Measurements from ENCODE around the gene WNK3. TPM values are rescaled to one million over a fixed set of nuclear protein-coding genes. Genes with fewer than 3 reads are reported as not detected.

WNK3 gene
- polyA plus RNA-seq, 1 donor (not counting 4 experiments of a cell fraction or from before 2014, with no cell fraction given): 0.26 TPM

DNA sequence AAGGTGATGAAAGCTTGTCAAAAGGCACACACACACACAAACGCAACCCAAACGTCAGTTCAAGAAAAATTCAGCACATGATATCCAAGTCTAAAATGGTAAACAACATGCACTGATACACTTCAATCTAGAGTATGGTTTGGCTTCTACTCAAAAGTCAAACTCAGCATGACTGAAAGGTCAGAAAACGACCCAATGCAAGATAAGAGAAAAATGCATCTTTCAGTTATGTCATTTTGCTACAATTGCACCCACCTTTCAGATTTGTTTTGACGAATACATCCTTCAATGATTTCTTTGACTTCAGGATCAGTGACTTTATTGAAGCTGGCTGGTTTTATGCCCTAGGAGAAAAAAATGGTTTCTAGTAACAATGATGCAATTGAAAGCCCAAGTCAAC is 56.3 kb downstream of the WNK3 start:
- no peak for FAIRE-seq
- dilution Hi-C loops (cut with MboI; ENCODE audit: extremely low pct_ligation_motif_present, low sequenced_read_pairs): no loop called here
- H3K27me3 ChIP-seq (ENCODE audit: control insufficient read depth, extremely low read depth, insufficient read depth, low read length): no peaks in the 10 kb centered on the region

DNA sequence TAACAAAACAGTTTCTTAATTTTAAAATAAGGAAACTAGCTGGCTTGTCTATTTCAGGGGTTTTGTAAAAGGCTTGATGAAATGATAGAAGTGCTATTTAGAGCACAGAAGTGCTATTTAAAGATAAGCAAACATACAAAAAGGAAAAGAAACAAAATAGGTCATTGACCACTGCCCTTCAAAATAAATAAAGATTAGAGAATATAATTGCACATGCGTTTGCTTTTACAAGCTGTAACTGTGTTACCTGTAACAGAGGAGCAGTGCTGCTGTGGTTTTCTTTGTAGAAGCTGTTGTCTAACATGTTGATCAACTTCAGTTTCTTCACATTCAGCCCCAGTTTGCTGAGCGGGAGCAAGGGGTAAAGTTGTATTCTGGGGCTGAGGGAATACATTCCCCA is 63.5 kb downstream of the WNK3 start:
- no peaks in the 10 kb centered on the region for H4K20me1 ChIP-seq (ENCODE audit: control insufficient read depth, extremely low read depth, insufficient read depth, low read length)
- H3K4me1 ChIP-seq (ENCODE audit: control insufficient read depth, extremely low read depth, insufficient read depth, low read length): no peaks in the 10 kb centered on the region
- H3K4me2 ChIP-seq (ENCODE audit: control insufficient read depth, extremely low read depth, insufficient read depth, low read depth, low read length): no peak overlapping the region
- no peaks in the 10 kb centered on the region for H3K79me2 ChIP-seq (ENCODE audit: control insufficient read depth, insufficient read depth, low read length)
- no peaks in the 10 kb centered on the region for H3K36me3 ChIP-seq (ENCODE audit: control insufficient read depth in 2 of 2, extremely low read depth in 1 of 2, insufficient read depth in 2 of 2, low read length in 2 of 2)
- no peak overlapping the region for H2AFZ ChIP-seq (ENCODE audit: control insufficient read depth, low read length)
- H3K9ac ChIP-seq (ENCODE audit: control insufficient read depth, extremely low read depth, insufficient read depth, low read length): no peak overlapping the region
- no peak for FAIRE-seq
- H3K9me3 ChIP-seq (ENCODE audit: control insufficient read depth, low read depth, low read length): no peaks in the 10 kb centered on the region
- TF ChIP-seq, protein P1, sequence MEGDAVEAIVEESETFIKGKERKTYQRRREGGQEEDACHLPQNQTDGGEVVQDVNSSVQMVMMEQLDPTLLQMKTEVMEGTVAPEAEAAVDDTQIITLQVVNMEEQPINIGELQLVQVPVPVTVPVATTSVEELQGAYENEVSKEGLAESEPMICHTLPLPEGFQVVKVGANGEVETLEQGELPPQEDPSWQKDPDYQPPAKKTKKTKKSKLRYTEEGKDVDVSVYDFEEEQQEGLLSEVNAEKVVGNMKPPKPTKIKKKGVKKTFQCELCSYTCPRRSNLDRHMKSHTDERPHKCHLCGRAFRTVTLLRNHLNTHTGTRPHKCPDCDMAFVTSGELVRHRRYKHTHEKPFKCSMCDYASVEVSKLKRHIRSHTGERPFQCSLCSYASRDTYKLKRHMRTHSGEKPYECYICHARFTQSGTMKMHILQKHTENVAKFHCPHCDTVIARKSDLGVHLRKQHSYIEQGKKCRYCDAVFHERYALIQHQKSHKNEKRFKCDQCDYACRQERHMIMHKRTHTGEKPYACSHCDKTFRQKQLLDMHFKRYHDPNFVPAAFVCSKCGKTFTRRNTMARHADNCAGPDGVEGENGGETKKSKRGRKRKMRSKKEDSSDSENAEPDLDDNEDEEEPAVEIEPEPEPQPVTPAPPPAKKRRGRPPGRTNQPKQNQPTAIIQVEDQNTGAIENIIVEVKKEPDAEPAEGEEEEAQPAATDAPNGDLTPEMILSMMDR (optimal IDR thresholded peaks at IDR 0.05 in 1 of 3, IDR thresholded peaks at IDR 0.05 in 1 of 3, conservative IDR thresholded peaks at IDR 0.05 in 1 of 3; ENCODE audit: extremely low read depth in 1 of 3, insufficient read depth in 2 of 3, low read length in 3 of 3): no peak
- TF ChIP-seq EZH2 (IDR thresholded peaks at IDR 0.05; ENCODE audit: low read length): no peak
- dilution Hi-C loops (cut with MboI; ENCODE audit: extremely low pct_ligation_motif_present, low sequenced_read_pairs): no loop called here
- no peak for DNase-seq (ENCODE audit: low read depth, low spot score)
- H3K27me3 ChIP-seq (ENCODE audit: control insufficient read depth, extremely low read depth, insufficient read depth, low read length): no peaks in the 10 kb centered on the region
- no peak overlapping the region for H3K27ac ChIP-seq (ENCODE audit: control insufficient read depth, insufficient read depth, low read length)
- no peak overlapping the region for H3K4me3 ChIP-seq (ENCODE audit: control insufficient read depth in 2 of 3, extremely low read depth in 1 of 3, insufficient read depth in 2 of 3, low read depth in 1 of 3, low read length in 3 of 3)
- no peaks in the 10 kb centered on the region for H3K9me1 ChIP-seq (ENCODE audit: control insufficient read depth, extremely low read depth, insufficient read depth, low read length)

More for the DNA sequence above, 56.3 kb downstream of the WNK3 start:
- Histone ChIP-seq H3K79me2 (ENCODE audit: control insufficient read depth, insufficient read depth, low read length) (no peaks in the 10 kb centered on the region), H3K36me3 (ENCODE audit: control insufficient read depth in 2 of 2, extremely low read depth in 1 of 2, insufficient read depth in 2 of 2, low read length in 2 of 2) (no peaks in the 10 kb centered on the region), H3K9me1 (ENCODE audit: control insufficient read depth, extremely low read depth, insufficient read depth, low read length) (no peaks in the 10 kb centered on the region), H3K4me3 (ENCODE audit: control insufficient read depth in 2 of 3, extremely low read depth in 1 of 3, insufficient read depth in 2 of 3, low read depth in 1 of 3, low read length in 3 of 3) (no peak overlapping the region), H3K27ac (ENCODE audit: control insufficient read depth, insufficient read depth, low read length) (no peak overlapping the region), H2AFZ (ENCODE audit: control insufficient read depth, low read length) (no peak overlapping the region), H3K9ac (ENCODE audit: control insufficient read depth, extremely low read depth, insufficient read depth, low read length) (no peak overlapping the region), H3K4me1 (ENCODE audit: control insufficient read depth, extremely low read depth, insufficient read depth, low read length) (no peaks in the 10 kb centered on the region), H3K9me3 (ENCODE audit: control insufficient read depth, low read depth, low read length) (no peaks in the 10 kb centered on the region), H4K20me1 (ENCODE audit: control insufficient read depth, extremely low read depth, insufficient read depth, low read length) (no peaks in the 10 kb centered on the region), H3K4me2 (ENCODE audit: control insufficient read depth, extremely low read depth, insufficient read depth, low read depth, low read length) (no peak overlapping the region)
- no peak for TF ChIP-seq EZH2 (IDR thresholded peaks at IDR 0.05; ENCODE audit: low read length)
- TF ChIP-seq, protein P1 (optimal IDR thresholded peaks at IDR 0.05 in 1 of 3, IDR thresholded peaks at IDR 0.05 in 1 of 3, conservative IDR thresholded peaks at IDR 0.05 in 1 of 3; ENCODE audit: extremely low read depth in 1 of 3, insufficient read depth in 2 of 3, low read length in 3 of 3): no peak
- DNase-seq (ENCODE audit: low read depth, low spot score): no peak
